ENCODE results near the gene NBPF3. TPM values are rescaled to one million over a fixed set of nuclear protein-coding genes. Genes with fewer than 3 reads are reported as not detected.
"Not testable (repeated sequence)": the region's sequence is repeated elsewhere in the genome, so short reads cannot be mapped to it uniquely, and the experiment has no call there.

NBPF3 gene
- total RNA-seq, 1 experiment from 2014 or later = 15.9 TPM

- in situ Hi-C loops (cut with HindIII; ENCODE audit: low pct_unique_long_range_greater_than_20kb, low sequenced_read_pairs) = no loop called here
- no TSS peak for BruUV-seq (replicated peaks)
- TF ChIP-seq SIN3A (IDR thresholded peaks at IDR 0.05; ENCODE audit: borderline replicate concordance, insufficient read depth, low read depth, low read length) = no peak
- TF ChIP-seq REST (IDR thresholded peaks at IDR 0.05; ENCODE audit: insufficient read depth in 1 of 2, low read depth in 2 of 2, low read length in 1 of 2) = no peak
- no peak for TF ChIP-seq POLR2AphosphoS5 (IDR thresholded peaks at IDR 0.05; ENCODE audit: low read depth, low read length)
- TF ChIP-seq CTCF (IDR thresholded peaks at IDR 0.05) = no peak
- TF ChIP-seq TCF7L2 (IDR thresholded peaks at IDR 0.05; ENCODE audit: low read depth, low read length) = no peak
- ATAC-seq (no peak), DNase-seq (ENCODE audit: low read depth, low spot score) (no peak)
- ChIA-PET POLR2A (no interaction called here), CTCF (no interaction called here)
- Histone ChIP-seq H3K27me3 (ENCODE audit: control insufficient read depth, insufficient read depth, low read length) (no peaks in the 10 kb centered on the region), H3K27ac (ENCODE audit: low read length) (no peak overlapping the region), H3K9me3 (ENCODE audit: control insufficient read depth, insufficient read depth, low read depth, low read length) (no peaks in the 10 kb centered on the region), H3K4me3 (ENCODE audit: low read depth in 2 of 2, low read length in 2 of 2) (no peak overlapping the region), H3K36me3 (ENCODE audit: control insufficient read depth, insufficient read depth, low read length) (no peaks in the 10 kb centered on the region; the same call in 1 of the 2 replicates), H3K4me1 (ENCODE audit: control insufficient read depth, insufficient read depth, low read length) (no peaks in the 10 kb centered on the region)
- intact Hi-C loops (cut with micrococcal nuclease; ENCODE audit: unreplicated experiment) = no loop called here
These were observed 12.1 kb downstream of the NBPF3 start for GRCh38 chr1:21451981-21452411.

- H3K4me3 ChIP-seq (ENCODE audit: low read depth in 2 of 2, low read length in 2 of 2); intact Hi-C loops (cut with micrococcal nuclease; ENCODE audit: unreplicated experiment); H3K27me3 ChIP-seq (ENCODE audit: control insufficient read depth, insufficient read depth, low read length); ATAC-seq; H3K36me3 ChIP-seq (ENCODE audit: control insufficient read depth, insufficient read depth, low read length); H3K4me1 ChIP-seq (ENCODE audit: control insufficient read depth, insufficient read depth, low read length); POLR2A ChIA-PET; BruUV-seq (replicated peaks); CTCF ChIA-PET; H3K27ac ChIP-seq (ENCODE audit: low read length); H3K9me3 ChIP-seq (ENCODE audit: control insufficient read depth, insufficient read depth, low read depth, low read length); in situ Hi-C loops (cut with HindIII; ENCODE audit: low pct_unique_long_range_greater_than_20kb, low sequenced_read_pairs); DNase-seq (ENCODE audit: low read depth, low spot score): not testable (repeated sequence)
These were observed 14.2 kb downstream of the NBPF3 start for GRCh38 chr1:21453964-21454614.

DNA sequence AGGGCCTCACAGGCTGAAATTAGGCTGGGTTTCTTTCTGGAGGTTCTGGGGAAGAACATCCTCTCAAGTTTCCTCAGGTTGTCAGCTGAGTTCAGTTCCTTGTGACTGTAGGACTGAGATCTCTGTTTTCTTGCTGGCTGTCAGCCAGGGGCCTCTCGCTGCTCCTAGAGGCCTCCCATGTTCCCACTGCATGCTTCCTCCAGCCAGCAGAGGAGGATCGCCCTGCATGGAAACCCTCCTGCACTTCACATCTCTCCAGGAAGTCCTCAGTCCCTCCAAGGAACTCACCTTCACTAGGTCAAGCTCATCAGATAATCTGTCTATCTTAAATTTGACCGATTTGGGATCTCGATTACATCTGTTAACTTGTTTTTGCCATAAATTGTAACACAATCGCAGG, 15.0 kb downstream of the NBPF3 start:
- DNase-seq (ENCODE audit: low read depth, low spot score); H3K9me3 ChIP-seq (ENCODE audit: control insufficient read depth, insufficient read depth, low read depth, low read length); POLR2A ChIA-PET; ATAC-seq; H3K27me3 ChIP-seq (ENCODE audit: control insufficient read depth, insufficient read depth, low read length); H3K27ac ChIP-seq (ENCODE audit: low read length); H3K4me1 ChIP-seq (ENCODE audit: control insufficient read depth, insufficient read depth, low read length); intact Hi-C loops (cut with micrococcal nuclease; ENCODE audit: unreplicated experiment); CTCF ChIA-PET; BruUV-seq (replicated peaks); in situ Hi-C loops (cut with HindIII; ENCODE audit: low pct_unique_long_range_greater_than_20kb, low sequenced_read_pairs); H3K4me3 ChIP-seq (ENCODE audit: low read depth in 2 of 2, low read length in 2 of 2); H3K36me3 ChIP-seq (ENCODE audit: control insufficient read depth, insufficient read depth, low read length): not testable (repeated sequence)
